OCI-LY7 (cell line): ENCODE measurements around the gene ITGA8. TPM values are rescaled to one million over a fixed set of nuclear protein-coding genes. Genes with fewer than 3 reads are reported as not detected.
"Not testable (repeated sequence)": the region's sequence is repeated elsewhere in the genome, so short reads cannot be mapped to it uniquely, and the experiment has no call there.

Source experiments
- BruUV-seq: library from RNA; stranded (reverse); fragments of 400-500 nt; replicated peaks from 2 replicates; lab custom pipeline; 2021; lab: Mats Ljungman, UMichigan
- CTCF ChIA-PET: fragments of 300-600 bp; sonication (Branson Sonifier 250); formaldehyde crosslinking; loops from one replicate; lab custom pipeline; 2022; ENCODE audit warnings: antibody characterized with exemption; ENCODE audit not compliant: unreplicated experiment; lab: Charles Lee
- POLR2A ChIA-PET: fragments of 300-600 bp; sonication (Branson Sonifier 250); formaldehyde crosslinking; loops from one replicate; lab custom pipeline; 2022; ENCODE audit warnings: antibody characterized with exemption; lab: Charles Lee
- DNase-seq: peaks from one replicate; pipeline ENCODE4 v3.0.0-alpha.2; 2015; ENCODE audit warnings: low spot score
- H2AFZ ChIP-seq: fragments of 200-600 bp; sonication (generic), shearing (Covaris generic); 2 replicates; pipeline ENCODE4 v1.6.1; 2014; ENCODE audit warnings: mild to moderate bottlenecking, antibody characterized with exemption, low read length, moderate library complexity
- H3K27ac ChIP-seq: fragments of 200-600 bp; sonication (generic); 2 replicates; pipeline ENCODE4 v1.5.1; 2014; ENCODE audit warnings: mixed run types, low read depth, mild to moderate bottlenecking, moderate library complexity, low read length, inconsistent platforms; ENCODE audit not compliant: poor library complexity, severe bottlenecking
- H3K36me3 ChIP-seq: fragments of 200-600 bp; sonication (generic); 2 replicates; pipeline ENCODE4 v1.6.1; 2014; ENCODE audit warnings: mild to moderate bottlenecking, antibody characterized with exemption, low read length, moderate library complexity, mixed read lengths; ENCODE audit not compliant: insufficient read depth
- H3K4me1 ChIP-seq: fragments of 200-600 bp; sonication (generic); 2 replicates; pipeline ENCODE4 v1.5.1; 2014; ENCODE audit warnings: mild to moderate bottlenecking, low read length; ENCODE audit not compliant: insufficient read depth, poor library complexity, severe bottlenecking
- H3K4me2 ChIP-seq: fragments of 200-600 bp; sonication (generic); 2 replicates; pipeline ENCODE4 v1.6.1; 2014; ENCODE audit warnings: mild to moderate bottlenecking, low read length
- H3K4me3 ChIP-seq: fragments of 200-600 bp; sonication (generic); 2 replicates; pipeline ENCODE4 v1.5.1; 2014; ENCODE audit warnings: mild to moderate bottlenecking, low read depth, low read length; ENCODE audit not compliant: poor library complexity, severe bottlenecking
- H3K79me2 ChIP-seq: fragments of 200-600 bp; sonication (generic); 2 replicates; pipeline ENCODE4 v1.6.1; 2016; ENCODE audit warnings: low read depth, mild to moderate bottlenecking, low read length, moderate library complexity, mixed read lengths; ENCODE audit not compliant: insufficient read depth
- H3K9me2 ChIP-seq: fragments of 200-600 bp; sonication (generic); 2 replicates; pipeline ENCODE4 v1.6.1; 2016; ENCODE audit warnings: mild to moderate bottlenecking, low read length, mixed read lengths; ENCODE audit not compliant: insufficient read depth
- H3K9me3 ChIP-seq: fragments of 200-600 bp; sonication (generic); 2 replicates; pipeline ENCODE4 v1.6.1; 2014; ENCODE audit warnings: mild to moderate bottlenecking, mixed run types, low read length, mixed read lengths
- H4K20me1 ChIP-seq: fragments of 200-600 bp; sonication (generic); 2 replicates; pipeline ENCODE4 v1.6.1; 2014; ENCODE audit warnings: mild to moderate bottlenecking, antibody characterized with exemption, low read length, moderate library complexity, mixed read lengths; ENCODE audit not compliant: insufficient read depth
- CTCF ChIP-seq: fragments of 200-600 bp; sonication (generic); conservative IDR thresholded peaks from 2 replicates; pipeline ENCODE4 v1.5.1; 2014; ENCODE audit warnings: mild to moderate bottlenecking, antibody characterized with exemption, low read length, moderate library complexity, mixed read lengths
- EZH2phosphoT487 ChIP-seq: fragments of 200-600 bp; sonication (generic); IDR thresholded peaks from 2 replicates; pipeline ENCODE4 v1.6.1; 2018; ENCODE audit warnings: low read depth, borderline replicate concordance, mild to moderate bottlenecking, mixed run types, antibody characterized with exemption, low read length, moderate library complexity, mixed read lengths
- intact Hi-C: fragments of 100-400 bp; cut with micrococcal nuclease; formaldehyde crosslinking; loops from one replicate; pipeline ENCODE4 v1.10.0; 2022; ENCODE audit not compliant: unreplicated experiment
- total RNA-seq, 2 experiments: library from RNA; depleted of rRNA in 1 of 2; stranded (reverse); fragments of >200 nt in 1 of 2; shearing (Covaris generic) in 1 of 2; gene quantifications; 2 replicates each; pipeline ENCODE4 v1.2.3, GENCODE V29; 2014 to 2022

Gene ITGA8
- total RNA-seq, 2 experiments from 2014 or later, result not detected

- DNase-seq, result no peak
- Histone ChIP-seq H3K36me3 (no peaks in the 10 kb centered on the region), H3K79me2 (no peaks in the 10 kb centered on the region), H3K9me3 (no peaks in the 10 kb centered on the region), H3K4me1 (no peaks in the 10 kb centered on the region), H3K4me2 (no peak overlapping the region), H3K27ac (no peak overlapping the region), H3K4me3 (no peak overlapping the region), H3K9me2 (no peaks in the 10 kb centered on the region), H2AFZ (no peak overlapping the region), H4K20me1 (no peaks in the 10 kb centered on the region)
- ChIA-PET POLR2A (interaction anchor here (1.1 kb wide), 1 partner anchor 21 kb away, joined by 3 read pairs; no protein-coding TSS in a partner anchor), CTCF (no interaction called here)
- BruUV-seq, result no TSS peak
- intact Hi-C loops, result no loop called here
- TF ChIP-seq CTCF (no peak), EZH2phosphoT487 (no peak)
Observed at GRCh38 chr10:15640536-15641085, 79.1 kb downstream of the ITGA8 start.

GRCh38 chr10:15636446-15636845 is 83.3 kb downstream of the ITGA8 start:
- Histone ChIP-seq H3K79me2 (no peaks in the 10 kb centered on the region), H2AFZ (no peak overlapping the region), H3K4me3 (no peak overlapping the region), H3K4me2 (no peak overlapping the region), H3K4me1 (no peaks in the 10 kb centered on the region), H3K9me3 (no peaks in the 10 kb centered on the region), H3K27ac (no peak overlapping the region), H3K9me2 (no peaks in the 10 kb centered on the region), H3K36me3 (no peaks in the 10 kb centered on the region), H4K20me1 (no peaks in the 10 kb centered on the region)
- ChIA-PET POLR2A (interaction anchor here (0.7 kb wide), 1 partner anchor 144 kb away, joined by 4 read pairs; no protein-coding TSS in a partner anchor), CTCF (no interaction called here)
- intact Hi-C loops, result no loop called here
- TF ChIP-seq CTCF (no peak), EZH2phosphoT487 (no peak)
- no TSS peak for BruUV-seq
- DNase-seq, result no peak

GRCh38 chr10:15632456-15633091 is 87.1 kb downstream of the ITGA8 start:
- ChIA-PET CTCF (no interaction called here), POLR2A (no interaction called here)
- BruUV-seq, result no TSS peak
- H3K4me1 ChIP-seq, result no peaks in the 10 kb centered on the region
- H3K9me3 ChIP-seq, result no peaks in the 10 kb centered on the region
- H3K36me3 ChIP-seq, result no peaks in the 10 kb centered on the region
- no peaks in the 10 kb centered on the region for H3K9me2 ChIP-seq
- no peak for TF ChIP-seq EZH2phosphoT487
- no peak for TF ChIP-seq CTCF
- H3K4me3 ChIP-seq, result no peak overlapping the region
- DNase-seq, result no peak
- intact Hi-C loops, result no loop called here
- H3K27ac ChIP-seq, result no peak overlapping the region
- no peak overlapping the region for H2AFZ ChIP-seq
- H3K4me2 ChIP-seq, result no peak overlapping the region
- H3K79me2 ChIP-seq, result no peaks in the 10 kb centered on the region
- no peaks in the 10 kb centered on the region for H4K20me1 ChIP-seq

GRCh38 chr10:15631205-15631604 is 88.5 kb downstream of the ITGA8 start:
- H2AFZ ChIP-seq, H3K27ac ChIP-seq, H3K36me3 ChIP-seq, CTCF ChIA-PET, POLR2A ChIA-PET, H3K4me2 ChIP-seq, H3K4me1 ChIP-seq, BruUV-seq, intact Hi-C loops, H3K79me2 ChIP-seq, H3K9me2 ChIP-seq, H3K4me3 ChIP-seq, DNase-seq, H4K20me1 ChIP-seq, H3K9me3 ChIP-seq: not testable (repeated sequence)
